ENCODE measurements around the gene C1RL.
A peak's percentile ranks its signal among the peaks of the same experiment; 100 is the strongest.
"Not testable (repeated sequence)": the region's sequence is repeated elsewhere in the genome, so short reads cannot be mapped to it uniquely, and the experiment has no call there.

C1RL gene

DNA sequence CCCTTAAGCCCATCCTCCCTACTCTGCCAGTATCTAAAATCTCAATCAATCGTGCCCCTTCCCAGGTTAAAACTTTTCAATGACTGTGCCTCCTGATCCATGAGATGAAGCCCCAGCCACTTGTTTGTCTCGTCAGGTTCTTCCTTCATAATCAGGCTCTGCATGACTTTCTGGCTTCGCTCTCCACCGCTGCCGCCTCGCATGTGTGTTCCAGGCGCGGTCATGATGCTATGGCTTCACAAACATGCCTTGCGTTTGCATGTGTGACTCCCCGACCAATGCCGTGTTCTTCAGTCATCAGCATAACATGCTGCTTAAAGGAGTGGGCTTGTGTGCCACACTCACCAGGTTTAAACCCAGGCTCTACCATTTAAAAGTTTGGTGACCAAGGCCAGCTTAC is 5.0 kb upstream of the C1RL start:
- DNase-seq (ENCODE audit: low read depth), result no peak

DNA sequence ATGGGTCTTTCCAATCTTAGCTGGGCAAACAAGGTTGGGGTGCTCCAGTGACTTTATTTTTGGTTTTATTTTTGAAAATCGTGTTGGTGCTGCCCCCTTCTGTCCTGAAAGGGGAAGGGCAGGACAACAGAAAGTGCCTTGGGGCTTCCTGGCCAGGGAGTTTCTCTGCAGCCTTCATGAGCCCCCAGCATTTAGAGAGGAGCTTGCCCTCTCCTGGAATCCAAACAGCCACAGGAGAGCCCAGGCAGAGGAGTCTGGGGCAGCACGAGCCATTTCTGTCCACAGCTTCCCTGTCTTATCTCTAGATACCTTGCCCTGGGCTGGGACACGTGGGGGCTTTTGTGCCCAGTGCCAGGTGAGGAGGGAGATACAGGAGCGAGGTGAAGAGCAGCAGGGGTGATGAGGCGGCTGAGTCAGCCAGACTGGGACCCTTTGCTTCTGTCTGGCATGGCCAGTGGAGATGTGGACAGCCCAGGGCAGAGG is 4.4 kb upstream of the C1RL start:
- no peak for DNase-seq (ENCODE audit: low read depth)

DNA sequence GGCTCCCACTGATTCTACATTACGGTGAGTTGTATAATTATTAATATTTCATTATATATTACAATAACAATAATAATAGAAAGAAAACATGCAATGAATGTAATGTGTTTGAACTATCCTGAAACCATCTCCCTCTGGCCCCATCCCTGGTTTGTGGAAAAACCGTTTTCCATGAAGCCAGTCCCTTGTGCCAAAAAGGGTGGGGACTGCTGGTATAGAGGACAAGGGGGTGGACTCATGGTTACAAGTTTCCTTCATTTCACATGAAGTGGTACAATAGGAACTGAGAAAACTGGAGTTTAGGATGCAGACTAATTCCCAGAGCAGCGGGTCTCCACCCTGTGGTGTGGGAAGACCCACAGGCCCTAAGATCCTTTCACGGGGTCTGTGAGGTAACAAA is 3.0 kb upstream of the C1RL start:
- no peak for DNase-seq (ENCODE audit: low read depth)

GRCh38 chr12:7110661-7111060 is 1.6 kb upstream of the C1RL start:
- no peak for DNase-seq (ENCODE audit: low read depth)

- no peak for DNase-seq (ENCODE audit: low read depth)
Observed at GRCh38 chr12:7109572-7109920, 532 bp upstream of the C1RL start.

DNA sequence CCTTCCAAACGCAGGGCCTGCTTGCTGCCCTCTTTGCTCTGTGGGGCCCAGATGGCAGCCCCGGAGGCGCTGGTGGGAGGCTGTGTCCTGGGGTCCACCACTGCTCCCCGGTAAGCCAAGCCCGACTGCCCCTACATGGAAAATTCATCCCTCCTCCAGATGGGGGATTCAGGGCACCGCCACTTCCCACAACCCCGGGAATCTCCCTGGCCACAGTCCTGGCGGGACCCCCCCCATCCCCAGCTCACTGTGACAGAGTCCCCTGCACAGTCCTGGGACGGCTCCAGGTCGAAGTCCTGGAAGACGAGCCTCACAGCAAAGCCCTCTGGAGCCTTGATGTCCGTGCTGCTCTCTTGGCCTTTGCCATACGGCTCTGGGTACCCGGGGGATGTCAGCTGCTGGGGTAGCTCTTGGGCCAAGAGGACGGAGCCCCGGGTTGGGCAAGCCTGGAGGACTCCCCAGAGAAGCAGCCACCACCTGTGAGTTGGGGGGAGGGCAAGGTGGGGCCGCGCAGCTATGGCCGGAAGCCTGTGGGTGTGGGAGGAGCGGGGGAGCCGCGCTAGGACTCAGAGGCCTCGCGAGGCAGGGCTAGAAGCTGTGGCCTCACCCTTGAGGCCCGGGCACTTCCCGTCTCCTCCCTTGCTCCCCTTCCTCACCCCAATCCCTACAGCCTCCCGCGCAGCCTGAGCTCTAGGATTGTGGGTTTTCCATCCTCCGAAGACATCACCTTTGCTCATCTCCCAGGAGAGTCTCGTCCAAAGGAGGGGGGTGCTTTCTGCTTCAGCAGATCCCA is 815 bp downstream of the C1RL start:
- peak; percentile 51 for DNase-seq (ENCODE audit: low read depth)

DNA sequence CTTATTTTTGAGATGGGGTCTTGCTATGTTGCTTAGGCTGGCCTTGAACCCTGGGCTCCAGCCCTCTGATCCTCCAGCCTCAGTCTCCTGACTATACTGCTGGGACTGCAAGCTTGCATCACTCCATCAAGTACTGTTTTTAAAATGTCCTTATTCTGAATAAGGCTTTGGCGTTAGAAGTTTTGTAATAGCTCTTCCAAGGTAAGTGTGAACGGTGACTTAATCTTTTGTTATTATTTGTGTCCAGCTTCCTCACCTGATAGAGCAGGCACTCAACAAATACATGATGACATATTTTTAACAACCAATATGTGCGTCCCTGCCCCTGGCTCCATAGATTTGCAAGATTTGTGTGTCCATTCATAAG is 1.4 kb downstream of the C1RL start:
- DNase-seq (ENCODE audit: low read depth), result no peak

- not testable (repeated sequence) for DNase-seq (ENCODE audit: low read depth)
Observed at GRCh38 chr12:7107181-7107580, 1.8 kb downstream of the C1RL start.

GRCh38 chr12:7106082-7106481 is 2.9 kb downstream of the C1RL start:
- no peak for DNase-seq (ENCODE audit: low read depth)

GRCh38 chr12:7103837-7104584 is 5.0 kb downstream of the C1RL start:
- DNase-seq (ENCODE audit: low read depth), result no peak

DNA sequence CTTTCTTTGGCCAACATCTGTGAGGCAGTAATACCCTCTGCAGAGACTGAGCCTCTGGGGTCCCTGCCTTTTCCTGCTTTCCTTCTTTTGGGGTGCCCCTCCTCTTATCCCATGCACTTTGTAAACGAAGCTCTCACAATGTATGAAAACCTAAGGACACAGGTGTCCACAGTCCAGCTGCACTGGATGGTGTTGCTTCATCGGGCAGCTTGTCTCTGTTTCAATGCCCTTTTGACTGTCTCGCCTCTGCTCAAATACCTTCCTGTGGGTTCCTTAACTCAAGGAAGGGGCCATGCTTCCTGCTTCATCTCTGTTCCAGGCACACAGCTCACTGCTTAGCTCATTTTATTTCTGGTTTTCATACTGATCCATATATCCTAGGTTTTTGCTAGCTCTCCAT is 6.4 kb downstream of the C1RL start:
- DNase-seq (ENCODE audit: low read depth), result no peak

DNA sequence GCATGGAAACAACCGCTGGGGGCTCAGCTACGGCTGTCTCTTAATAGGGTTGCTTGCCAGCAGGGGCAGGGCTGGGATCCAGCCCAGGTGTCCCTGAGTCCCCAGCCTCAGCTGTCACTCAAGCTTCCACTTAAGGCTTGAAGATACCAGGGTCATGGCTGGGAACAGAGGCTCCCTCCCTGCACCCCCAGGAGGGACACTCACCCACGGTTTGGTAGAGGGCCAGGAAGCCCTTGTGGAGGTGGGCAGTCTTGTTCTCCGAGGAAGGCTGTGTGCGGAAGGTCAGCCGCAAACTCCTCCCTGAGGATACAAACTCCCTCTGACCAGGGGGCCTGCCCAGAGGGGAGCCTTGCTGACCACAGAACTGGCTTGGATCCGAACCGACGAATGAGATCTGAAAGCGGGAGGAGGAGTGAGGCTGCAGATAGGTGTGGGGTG is 7.3 kb downstream of the C1RL start:
- no peak for DNase-seq (ENCODE audit: low read depth)

DNA sequence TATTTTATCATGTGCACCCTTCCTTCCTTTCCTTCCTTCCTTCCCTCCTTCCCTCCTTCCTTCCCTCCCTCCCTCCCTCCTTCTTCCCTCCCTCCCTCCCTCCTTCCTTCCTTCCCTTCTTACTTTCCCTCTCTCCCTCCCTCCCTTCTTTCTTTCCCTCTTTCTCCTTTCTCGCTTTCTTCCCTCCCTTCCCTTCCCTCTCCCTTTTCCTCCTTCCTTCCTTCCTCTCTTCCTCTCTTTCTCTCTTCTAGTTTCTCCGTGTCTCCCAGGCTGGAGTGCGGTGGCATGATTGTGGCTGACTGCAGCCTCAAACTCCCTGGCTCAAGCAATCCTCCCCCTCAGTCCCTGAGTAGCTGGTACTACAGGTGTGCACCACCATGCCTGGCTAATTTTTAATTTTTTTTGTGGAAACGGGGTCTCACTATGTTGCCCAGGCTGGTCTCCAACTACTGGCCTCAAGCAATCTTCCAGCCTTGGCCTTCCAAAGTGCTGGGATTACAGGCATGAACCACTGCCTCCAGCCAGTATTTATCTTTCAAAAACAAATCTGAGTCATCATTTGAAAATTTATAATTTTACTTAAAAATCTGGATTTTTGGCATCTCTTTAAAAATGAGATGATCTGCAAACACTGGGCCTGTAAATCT is 7.8 kb downstream of the C1RL start:
- DNase-seq (ENCODE audit: low read depth), result no peak

DNA sequence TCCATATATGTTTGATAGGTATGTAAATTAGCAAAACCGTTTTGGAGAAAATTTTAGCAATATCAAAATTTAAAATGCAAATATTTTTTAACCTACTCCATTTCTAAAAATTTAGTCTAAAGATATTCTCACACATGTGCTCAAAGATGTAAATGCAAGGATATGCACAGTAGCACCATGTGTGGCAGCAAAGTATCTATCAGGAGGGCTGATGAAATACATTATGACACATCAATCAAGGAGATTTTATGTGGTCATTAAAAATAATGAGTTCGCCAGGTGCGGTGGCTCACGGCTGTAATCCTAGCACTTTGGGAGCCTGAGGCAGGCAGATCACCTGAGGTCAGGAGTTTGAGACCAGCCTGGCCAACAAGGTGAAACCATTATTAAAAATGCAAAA is 8.8 kb downstream of the C1RL start:
- no peak for DNase-seq (ENCODE audit: low read depth)

- DNase-seq (ENCODE audit: low read depth), result no peak
Observed at GRCh38 chr12:7099290-7099996, 9.6 kb downstream of the C1RL start.

GRCh38 chr12:7096979-7097378 is 12.0 kb downstream of the C1RL start:
- no peak for DNase-seq (ENCODE audit: low read depth)

GRCh38 chr12:7096006-7096932 is 12.7 kb downstream of the C1RL start:
- no peak for DNase-seq (ENCODE audit: low read depth)

GRCh38 chr12:7093892-7094291 is 15.1 kb downstream of the C1RL start:
- no peak for DNase-seq (ENCODE audit: low read depth)

DNA sequence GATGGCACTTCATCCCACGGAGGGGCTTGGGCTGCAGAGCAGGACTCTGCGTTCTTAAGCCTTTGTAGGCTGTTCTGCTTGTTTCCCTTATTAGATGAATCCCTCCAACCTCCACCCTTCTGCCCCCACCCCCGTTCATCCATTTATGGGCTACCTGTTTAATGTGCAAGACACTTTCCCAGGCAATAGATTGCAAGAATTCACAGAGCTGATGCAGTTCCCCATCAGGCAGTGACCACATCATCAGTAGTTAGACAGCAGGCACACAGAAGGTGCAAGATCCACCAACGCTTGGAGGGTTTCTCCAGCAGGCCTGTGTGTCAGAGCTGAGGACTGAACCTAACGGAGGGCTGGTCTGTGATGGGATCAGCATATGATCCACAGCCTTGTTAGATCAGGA is 15.5 kb downstream of the C1RL start:
- no peak for DNase-seq (ENCODE audit: low read depth)

DNA sequence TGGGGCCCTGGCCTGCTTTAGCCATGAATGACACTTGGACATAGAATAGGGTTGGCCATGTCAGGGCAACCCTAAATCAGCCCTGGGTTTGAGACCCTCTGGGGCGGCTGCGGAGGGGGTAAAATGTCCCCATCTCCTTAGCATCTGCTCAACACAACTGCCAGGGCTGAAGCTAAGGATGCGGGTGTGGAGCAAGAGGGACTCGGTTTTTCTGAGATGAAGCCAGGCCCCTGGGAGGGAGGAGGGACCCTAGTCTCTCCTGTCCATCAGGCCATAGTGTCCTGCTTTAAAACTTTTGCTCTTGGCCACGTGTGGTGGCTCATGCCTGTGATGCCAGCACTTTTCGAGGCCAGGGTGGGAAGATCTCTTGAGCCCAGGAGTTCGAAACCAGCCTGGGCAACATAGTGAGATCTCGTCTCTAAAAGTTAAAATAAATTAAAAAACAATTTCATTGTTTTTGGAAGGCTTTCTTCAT is 16.0 kb downstream of the C1RL start:
- no peak for DNase-seq (ENCODE audit: low read depth)
